HCT116 (cell line): ENCODE data around the gene HK1. TPM values are rescaled to one million over a fixed set of nuclear protein-coding genes. Genes with fewer than 3 reads are reported as not detected.

Experiments
- ATAC-seq: fragments of 200-7000 bp; cut with Tn5 transposase; 2 replicates; pipeline ENCODE4 v1.9.1; 2020; ENCODE audit warnings: mild to moderate bottlenecking, moderate library complexity
- BruUV-seq: library from RNA; stranded (reverse); fragments of 400-500 nt; replicated peaks from 2 replicates; lab custom pipeline; 2021; lab: Mats Ljungman, UMichigan
- CTCF ChIA-PET: fragments of 300-600 bp; sonication (Branson Sonifier 250); formaldehyde crosslinking; loops from one replicate; lab custom pipeline; 2021; ENCODE audit warnings: antibody characterized with exemption; lab: Charles Lee
- POLR2A ChIA-PET: fragments of 300-600, 350-600 bp; sonication (Branson Sonifier 250); formaldehyde crosslinking; loops from one replicate; lab custom pipeline; 2021; ENCODE audit warnings: antibody characterized with exemption; lab: Charles Lee
- RAD21 ChIA-PET, 2 experiments: fragments of 300-600 bp; sonication (Branson Sonifier 250); formaldehyde crosslinking; loops; one replicate each; lab custom pipeline; 2023; ENCODE audit warnings: low total read pairs in 2 of 2; ENCODE audit not compliant: uncharacterized antibody in 2 of 2, unreplicated experiment in 2 of 2, low non-redundant PET in 1 of 2; lab: Charles Lee
- DNase-seq: peaks from one replicate; pipeline ENCODE4 v3.0.0-alpha.2; 2010; ENCODE audit warnings: low read depth, low spot score
- H2AFZ ChIP-seq: fragments of 200-600 bp; shearing (Covaris generic), sonication (generic); 2 replicates; pipeline ENCODE4 v1.6.1; 2017; ENCODE audit warnings: low read depth, mixed run types, mixed read lengths, antibody characterized with exemption, low read length; ENCODE audit not compliant: poor library complexity, severe bottlenecking
- H3K27ac ChIP-seq: 2 replicates; pipeline ENCODE4 v1.5.1; 2012; ENCODE audit warnings: low read depth, low read length
- H3K27me3 ChIP-seq: fragments of 200-600 bp; sonication (generic); 2 replicates; pipeline ENCODE4 v1.6.1; 2016; ENCODE audit warnings: mixed run types, low read length, mixed read lengths; ENCODE audit not compliant: insufficient read depth
- H3K36me3 ChIP-seq, 2 experiments: fragments of 200-500 bp in 1 of 2; fragments of 200-600 bp in 1 of 2; sonication (Bioruptor generic) in 1 of 2; sonication (generic) in 1 of 2; 2 replicates each; pipeline versions ENCODE4 v1.5.1 to v1.6.1; 2014 to 2016; ENCODE audit warnings: low read length in 2 of 2, inconsistent platforms in 1 of 2, mixed read lengths in 1 of 2, mixed run types in 1 of 2; ENCODE audit not compliant: insufficient read depth in 2 of 2, control insufficient read depth in 1 of 2
- H3K4me1 ChIP-seq, 2 experiments: fragments of 200-600 bp in 1 of 2; sonication (generic) in 1 of 2; 2 replicates each; pipeline versions ENCODE4 v1.5.1 to v1.6.1; 2012 to 2017; ENCODE audit warnings: low read length in 2 of 2, inconsistent platforms in 1 of 2, mild to moderate bottlenecking in 1 of 2, mixed read lengths in 1 of 2, mixed run types in 1 of 2, moderate library complexity in 1 of 2; ENCODE audit not compliant: insufficient read depth in 2 of 2, control insufficient read depth in 1 of 2
- H3K4me2 ChIP-seq: fragments of 200-600 bp; sonication (generic); 2 replicates; pipeline ENCODE4 v1.6.1; 2017; ENCODE audit warnings: mixed run types, low read length, mixed read lengths
- H3K4me3 ChIP-seq, 2 experiments: fragments of 200-600 bp in 1 of 2; sonication (generic) in 1 of 2; replicated peaks in 1 of 2; 2 replicates each; pipeline ENCODE4 v1.5.1; 2011 to 2016; ENCODE audit warnings: low read length in 2 of 2, control low read depth in 1 of 2, low read depth in 1 of 2, mild to moderate bottlenecking in 1 of 2, mixed read lengths in 1 of 2, mixed run types in 1 of 2
- H3K79me2 ChIP-seq: fragments of 200-600 bp; sonication (generic); 2 replicates; pipeline ENCODE4 v1.6.1; 2017; ENCODE audit warnings: mild to moderate bottlenecking, mixed run types, low read length, moderate library complexity, mixed read lengths; ENCODE audit not compliant: insufficient read depth
- H3K9ac ChIP-seq: fragments of 200-600 bp; sonication (generic); 2 replicates; pipeline ENCODE4 v1.6.1; 2016; ENCODE audit warnings: low read length, mixed read lengths
- H3K9me2 ChIP-seq: fragments of 200-600 bp; sonication (generic), shearing (Covaris generic); 2 replicates; pipeline ENCODE4 v1.6.1; 2017; ENCODE audit warnings: mixed run types, mild to moderate bottlenecking, moderate library complexity; ENCODE audit not compliant: insufficient read depth
- H3K9me3 ChIP-seq, 2 experiments: fragments of 200-500 bp in 1 of 2; fragments of 200-600 bp in 1 of 2; sonication (Bioruptor generic) in 1 of 2; sonication (generic) in 1 of 2; 2 replicates each; pipeline ENCODE4 v1.6.1; 2014 to 2017; ENCODE audit warnings: low read length in 2 of 2, mixed read lengths in 2 of 2, inconsistent platforms in 1 of 2, low read depth in 1 of 2, mild to moderate bottlenecking in 1 of 2, mixed run types in 1 of 2, moderate library complexity in 1 of 2; ENCODE audit not compliant: control insufficient read depth in 1 of 2, insufficient read depth in 1 of 2
- H4K20me1 ChIP-seq: fragments of 200-600 bp; sonication (generic), shearing (Covaris generic); 2 replicates; pipeline ENCODE4 v1.6.1; 2017; ENCODE audit warnings: mixed run types, mild to moderate bottlenecking, moderate library complexity; ENCODE audit not compliant: insufficient read depth
- ATF3 ChIP-seq: IDR thresholded peaks from 2 replicates; pipeline ENCODE4 v1.6.1; 2012
- CBX3 ChIP-seq: IDR thresholded peaks from 2 replicates; pipeline ENCODE4 v1.6.1; 2012; ENCODE audit warnings: low read depth
- CEBPB ChIP-seq: IDR thresholded peaks from 2 replicates; pipeline ENCODE4 v1.6.1; 2012; ENCODE audit warnings: low read depth
- EGR1 ChIP-seq: IDR thresholded peaks from 2 replicates; pipeline ENCODE4 v1.6.1; 2012; ENCODE audit warnings: low read depth
- ELF1 ChIP-seq: IDR thresholded peaks from 2 replicates; pipeline ENCODE4 v1.6.1; 2012; ENCODE audit warnings: low read depth, borderline replicate concordance
- EZH2phosphoT487 ChIP-seq: fragments of 200-600 bp; IDR thresholded peaks from 2 replicates; pipeline ENCODE4 v1.6.1; 2018; ENCODE audit warnings: antibody characterized with exemption, borderline replicate concordance
- JUND ChIP-seq: IDR thresholded peaks from 2 replicates; pipeline ENCODE4 v1.6.1; 2012
- POLR2A ChIP-seq: IDR thresholded peaks from 2 replicates; pipeline ENCODE4 v1.7.0; 2011; ENCODE audit warnings: borderline replicate concordance; ENCODE audit not compliant: insufficient read depth, insufficient read length; ENCODE audit errors: extremely low read depth
- POLR2AphosphoS5 ChIP-seq: IDR thresholded peaks from 2 replicates; pipeline ENCODE4 v1.6.1; 2011; ENCODE audit warnings: mild to moderate bottlenecking, low read depth, low read length, moderate library complexity
- SIN3A ChIP-seq: IDR thresholded peaks from 2 replicates; pipeline ENCODE4 v1.6.1; 2012; ENCODE audit warnings: low read depth
- SP1 ChIP-seq: IDR thresholded peaks from 2 replicates; pipeline ENCODE4 v1.6.1; 2012; ENCODE audit warnings: low read depth
- ZFX ChIP-seq: fragments of 450-650 bp; IDR thresholded peaks from 2 replicates; pipeline ENCODE4 v1.6.1; 2017
- intact Hi-C: fragments of 100-400 bp; cut with micrococcal nuclease; formaldehyde crosslinking; loops from 2 replicates; pipeline ENCODE4 v1.10.0; 2022
- total RNA-seq: library from RNA; stranded (reverse); gene quantifications from one replicate; pipeline ENCODE4 v1.2.1, GENCODE V29; 2021; ENCODE audit not compliant: unreplicated experiment
- TF ChIP-seq, protein P1 (sequence below): IDR thresholded peaks from 2 replicates; pipeline ENCODE4 v1.6.1; 2012
- TF ChIP-seq, protein P2 (sequence below), 3 experiments: fragments of 200-600 bp in 1 of 3; sonication (generic) in 1 of 3; IDR thresholded peaks in 2 of 3; conservative IDR thresholded peaks in 1 of 3; 2 replicates each; pipeline ENCODE4 v1.5.1; 2012 to 2017; ENCODE audit warnings: low read depth in 2 of 3, low read length in 2 of 3, antibody characterized with exemption in 1 of 3, borderline replicate concordance in 1 of 3, control low read depth in 1 of 3, mild to moderate bottlenecking in 1 of 3, mixed read lengths in 1 of 3, mixed run types in 1 of 3, moderate library complexity in 1 of 3; ENCODE audit not compliant: insufficient read depth in 1 of 3
- TF ChIP-seq, protein P3 (sequence below): IDR thresholded peaks from 2 replicates; pipeline ENCODE4 v1.6.1; 2011; ENCODE audit warnings: mild to moderate bottlenecking, low read length, moderate library complexity; ENCODE audit not compliant: insufficient replicate concordance; ENCODE audit errors: extremely low read depth

The HK1 gene
- total RNA-seq, 1 experiment from 2014 or later: 50.3 TPM

GRCh38 chr10:69279110-69279509, 814 bp downstream of the HK1 start:
- H3K4me1 ChIP-seq: no peaks in the 10 kb centered on the region
- no TSS peak for BruUV-seq
- no peaks in the 10 kb centered on the region for H3K9me3 ChIP-seq
- H3K9me2 ChIP-seq: no peaks in the 10 kb centered on the region
- H3K27ac ChIP-seq: no peak overlapping the region
- no peak for TF ChIP-seq POLR2A
- no peak for TF ChIP-seq ATF3
- no peaks in the 10 kb centered on the region for H4K20me1 ChIP-seq
- intact Hi-C loops: no loop called here
- no peaks in the 10 kb centered on the region for H3K36me3 ChIP-seq
- ChIA-PET CTCF (no interaction called here), RAD21 (no interaction called here), POLR2A (no interaction called here)
- H2AFZ ChIP-seq: no peak overlapping the region
- no peak overlapping the region for H3K4me2 ChIP-seq
- H3K79me2 ChIP-seq: no peaks in the 10 kb centered on the region
- no peak overlapping the region for H3K9ac ChIP-seq
- no peak for DNase-seq
- ATAC-seq: no peak
- no peaks in the 10 kb centered on the region for H3K27me3 ChIP-seq
- no peak overlapping the region for H3K4me3 ChIP-seq

DNA sequence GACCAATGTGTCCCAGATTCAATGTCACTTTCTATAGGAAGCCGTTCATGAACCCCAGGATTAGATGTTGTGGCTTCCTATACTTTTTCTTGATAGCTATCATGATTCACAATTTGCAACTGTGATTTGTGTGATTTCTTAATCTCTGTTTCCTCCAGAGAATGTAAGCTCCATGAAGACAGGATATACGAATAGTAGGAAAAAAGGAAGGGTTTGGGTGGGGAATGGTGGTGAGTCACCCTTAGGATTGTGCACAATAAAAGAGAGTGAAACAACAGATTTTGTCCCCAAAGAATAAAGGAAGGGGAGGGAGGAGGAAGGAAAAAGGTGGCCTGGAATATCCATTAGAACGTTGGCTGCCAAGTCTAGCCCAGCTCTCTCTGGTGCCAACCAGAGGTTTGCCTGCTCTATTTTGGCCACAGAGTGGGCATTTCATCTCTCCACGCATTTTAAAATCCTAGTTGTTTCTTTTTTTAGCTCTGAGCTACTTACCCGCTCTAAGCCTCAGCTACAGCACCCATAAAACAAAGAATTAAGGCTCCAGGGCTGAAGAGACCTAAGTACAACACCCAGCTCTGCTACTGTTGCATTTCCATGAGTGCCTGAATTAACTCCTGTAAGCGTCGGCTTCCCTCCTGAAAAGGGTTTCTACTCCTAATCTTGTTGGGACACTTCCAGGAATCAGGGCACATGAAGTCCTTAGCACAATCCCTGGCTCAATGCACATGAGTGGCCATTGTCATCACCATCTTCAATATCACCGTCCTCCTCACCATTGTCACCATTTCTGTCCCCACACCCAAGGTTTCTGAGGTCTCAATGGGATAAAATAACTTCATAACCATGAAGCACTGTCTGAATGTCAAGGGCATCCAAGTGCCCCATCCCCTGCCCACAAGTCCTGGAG, 3.5 kb downstream of the HK1 start:
- ChIA-PET POLR2A (no interaction called here), RAD21 (no interaction called here), CTCF (no interaction called here)
- H3K4me2 ChIP-seq: no peak overlapping the region
- intact Hi-C loops: no loop called here
- no peak overlapping the region for H3K4me3 ChIP-seq
- BruUV-seq: no TSS peak
- H3K9me3 ChIP-seq: no peaks in the 10 kb centered on the region
- H3K36me3 ChIP-seq: no peaks in the 10 kb centered on the region
- H3K79me2 ChIP-seq: no peaks in the 10 kb centered on the region
- H3K9ac ChIP-seq: no peak overlapping the region
- no peaks in the 10 kb centered on the region for H3K9me2 ChIP-seq
- H3K4me1 ChIP-seq: no peaks in the 10 kb centered on the region
- no peaks in the 10 kb centered on the region for H4K20me1 ChIP-seq
- no peak overlapping the region for H2AFZ ChIP-seq
- no peak overlapping the region for H3K27ac ChIP-seq
- DNase-seq (no peak), ATAC-seq (no peak)
- H3K27me3 ChIP-seq: no peaks in the 10 kb centered on the region
- TF ChIP-seq EZH2phosphoT487 (no peak), SIN3A (no peak), SP1 (no peak), ATF3 (no peak), CBX3 (no peak), JUND (no peak), CEBPB (no peak), POLR2AphosphoS5 (no peak), ZFX (no peak), POLR2A (no peak), ELF1 (no peak), EGR1 (no peak)
- TF ChIP-seq, protein P1, sequence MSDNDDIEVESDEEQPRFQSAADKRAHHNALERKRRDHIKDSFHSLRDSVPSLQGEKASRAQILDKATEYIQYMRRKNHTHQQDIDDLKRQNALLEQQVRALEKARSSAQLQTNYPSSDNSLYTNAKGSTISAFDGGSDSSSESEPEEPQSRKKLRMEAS: no peak
- TF ChIP-seq, protein P2, sequence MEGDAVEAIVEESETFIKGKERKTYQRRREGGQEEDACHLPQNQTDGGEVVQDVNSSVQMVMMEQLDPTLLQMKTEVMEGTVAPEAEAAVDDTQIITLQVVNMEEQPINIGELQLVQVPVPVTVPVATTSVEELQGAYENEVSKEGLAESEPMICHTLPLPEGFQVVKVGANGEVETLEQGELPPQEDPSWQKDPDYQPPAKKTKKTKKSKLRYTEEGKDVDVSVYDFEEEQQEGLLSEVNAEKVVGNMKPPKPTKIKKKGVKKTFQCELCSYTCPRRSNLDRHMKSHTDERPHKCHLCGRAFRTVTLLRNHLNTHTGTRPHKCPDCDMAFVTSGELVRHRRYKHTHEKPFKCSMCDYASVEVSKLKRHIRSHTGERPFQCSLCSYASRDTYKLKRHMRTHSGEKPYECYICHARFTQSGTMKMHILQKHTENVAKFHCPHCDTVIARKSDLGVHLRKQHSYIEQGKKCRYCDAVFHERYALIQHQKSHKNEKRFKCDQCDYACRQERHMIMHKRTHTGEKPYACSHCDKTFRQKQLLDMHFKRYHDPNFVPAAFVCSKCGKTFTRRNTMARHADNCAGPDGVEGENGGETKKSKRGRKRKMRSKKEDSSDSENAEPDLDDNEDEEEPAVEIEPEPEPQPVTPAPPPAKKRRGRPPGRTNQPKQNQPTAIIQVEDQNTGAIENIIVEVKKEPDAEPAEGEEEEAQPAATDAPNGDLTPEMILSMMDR (IDR thresholded peaks at IDR 0.05 in 2 of 3, conservative IDR thresholded peaks at IDR 0.05 in 1 of 3; ENCODE audit: borderline replicate concordance in 1 of 3, insufficient read depth in 1 of 3, low read depth in 2 of 3, low read length in 2 of 3): no peak
- TF ChIP-seq, protein P3, sequence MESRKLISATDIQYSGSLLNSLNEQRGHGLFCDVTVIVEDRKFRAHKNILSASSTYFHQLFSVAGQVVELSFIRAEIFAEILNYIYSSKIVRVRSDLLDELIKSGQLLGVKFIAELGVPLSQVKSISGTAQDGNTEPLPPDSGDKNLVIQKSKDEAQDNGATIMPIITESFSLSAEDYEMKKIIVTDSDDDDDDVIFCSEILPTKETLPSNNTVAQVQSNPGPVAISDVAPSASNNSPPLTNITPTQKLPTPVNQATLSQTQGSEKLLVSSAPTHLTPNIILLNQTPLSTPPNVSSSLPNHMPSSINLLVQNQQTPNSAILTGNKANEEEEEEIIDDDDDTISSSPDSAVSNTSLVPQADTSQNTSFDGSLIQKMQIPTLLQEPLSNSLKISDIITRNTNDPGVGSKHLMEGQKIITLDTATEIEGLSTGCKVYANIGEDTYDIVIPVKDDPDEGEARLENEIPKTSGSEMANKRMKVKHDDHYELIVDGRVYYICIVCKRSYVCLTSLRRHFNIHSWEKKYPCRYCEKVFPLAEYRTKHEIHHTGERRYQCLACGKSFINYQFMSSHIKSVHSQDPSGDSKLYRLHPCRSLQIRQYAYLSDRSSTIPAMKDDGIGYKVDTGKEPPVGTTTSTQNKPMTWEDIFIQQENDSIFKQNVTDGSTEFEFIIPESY: no peak
